Islet of Langerhans (tissue), 1 donor: ENCODE data around the gene PLIN1.

Source experiments
- FAIRE-seq: peaks from one replicate; lab custom pipeline; 2011; peaks lifted over from hg19 to GRCh38; lab: Jason Lieb, UNC

The PLIN1 gene

DNA sequence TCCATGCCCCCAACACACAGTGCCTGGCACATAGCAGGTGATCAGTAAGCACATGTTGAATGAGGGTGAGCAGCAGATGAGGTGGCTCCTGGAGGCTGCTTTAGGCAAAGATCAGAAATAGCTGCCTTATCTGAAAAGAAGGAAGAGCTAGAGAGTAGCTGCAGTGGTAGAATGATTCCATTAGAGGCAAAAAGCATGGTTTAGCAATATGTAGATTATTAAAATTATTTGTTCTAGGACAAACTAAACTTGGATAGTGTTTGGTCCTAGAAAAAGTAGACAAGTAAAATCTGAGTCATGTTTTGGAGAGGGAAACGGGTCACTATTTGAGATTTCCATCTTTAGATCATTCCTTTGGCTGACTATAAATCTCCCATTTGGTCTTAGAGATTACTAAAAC, 56.0 kb downstream of the PLIN1 start:
- no peak for FAIRE-seq

DNA sequence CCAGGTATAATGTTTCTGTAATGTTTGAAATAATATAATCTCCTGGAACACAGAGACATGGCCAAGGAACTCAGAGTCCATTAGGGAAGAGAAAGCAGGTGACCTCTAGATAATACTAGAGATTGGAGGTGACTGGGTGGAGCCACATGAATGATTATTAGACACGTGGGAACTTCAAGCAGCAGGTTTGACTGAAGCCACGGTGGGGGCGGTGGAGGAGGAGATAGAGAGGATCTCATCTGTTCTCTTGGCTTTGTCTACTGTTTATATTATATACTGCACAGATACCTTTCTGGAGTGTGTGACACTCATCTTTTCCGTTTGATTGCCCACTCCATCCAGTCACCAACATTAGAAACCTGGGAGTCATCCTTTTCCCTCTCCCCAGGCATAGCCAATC, 57.6 kb downstream of the PLIN1 start:
- no peak for FAIRE-seq

DNA sequence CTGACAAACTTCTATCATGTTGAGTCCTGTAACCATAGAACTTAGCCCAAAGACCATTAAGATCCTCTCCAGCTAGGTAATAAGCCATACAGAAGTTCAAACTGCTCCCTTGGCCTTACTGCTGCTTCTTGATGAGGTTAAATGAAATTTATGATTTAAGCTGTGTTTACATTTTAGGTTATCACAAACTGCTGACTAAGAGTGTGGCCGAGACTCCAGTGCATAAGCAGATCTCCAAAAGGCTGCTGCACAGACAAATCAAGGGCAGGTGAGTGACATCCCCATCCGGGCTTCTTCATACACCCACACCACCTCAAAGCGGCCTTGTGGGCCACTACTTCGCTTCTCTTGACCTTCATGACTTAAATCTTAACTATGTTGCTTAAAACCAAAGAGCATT, 62.9 kb downstream of the PLIN1 start:
- no peak for FAIRE-seq

DNA sequence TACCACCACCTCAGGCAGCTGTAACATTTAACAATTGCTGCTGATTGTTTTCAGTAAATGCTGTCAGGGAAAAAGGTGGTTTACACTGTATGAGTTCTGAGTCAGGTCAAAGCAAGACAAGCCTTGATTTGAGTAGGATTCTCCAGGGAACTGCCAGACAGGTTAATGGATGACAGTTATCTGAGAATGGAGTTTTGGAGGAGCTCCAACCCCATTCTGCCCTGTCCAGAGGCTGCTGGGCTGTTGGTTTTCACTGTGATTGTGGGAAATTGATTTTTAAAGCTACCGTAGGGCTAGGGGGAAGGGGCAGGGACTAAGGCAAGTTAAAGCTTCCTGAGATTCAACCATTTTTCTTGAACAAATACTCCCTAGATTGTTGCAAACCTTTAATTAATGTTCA, 64.0 kb downstream of the PLIN1 start:
- no peak for FAIRE-seq
